Neural cell (in vitro differentiated cells): ENCODE results near the gene ZNF391. TPM values are rescaled to one million over a fixed set of nuclear protein-coding genes. Genes with fewer than 3 reads are reported as not detected.

Experiments
- H2AFZ ChIP-seq: fragments of 200-600, 300-800 bp; sonication (generic), shearing (Covaris generic); 2 replicates; pipeline ENCODE4 v1.6.0; 2014; ENCODE audit warnings: low read depth, mild to moderate bottlenecking, antibody characterized with exemption, low read length, moderate library complexity
- H3F3A ChIP-seq: fragments of 200-600 bp; shearing (Covaris generic); 2 replicates; pipeline ENCODE4 v1.6.1; 2016; ENCODE audit warnings: mild to moderate bottlenecking, moderate library complexity, mixed read lengths, antibody characterized with exemption, low read length; ENCODE audit not compliant: insufficient read depth, poor library complexity, severe bottlenecking
- H3K27ac ChIP-seq: fragments of 200-600, 300-800 bp; sonication (generic), shearing (Covaris generic); 2 replicates; pipeline ENCODE4 v1.5.1; 2014; ENCODE audit warnings: mild to moderate bottlenecking, low read length, moderate library complexity
- H3K27me3 ChIP-seq: fragments of 300-800, 200-600 bp; sonication (generic), shearing (Covaris generic); 2 replicates; pipeline ENCODE4 v1.6.0; 2014; ENCODE audit warnings: mild to moderate bottlenecking, low read depth, low read length, moderate library complexity; ENCODE audit not compliant: insufficient read depth
- H3K36me3 ChIP-seq: fragments of 300-800, 200-600 bp; sonication (generic), shearing (Covaris generic); 2 replicates; pipeline ENCODE4 v1.5.1; 2014; ENCODE audit warnings: mild to moderate bottlenecking, antibody characterized with exemption, low read length, moderate library complexity; ENCODE audit not compliant: insufficient read depth
- H3K4me2 ChIP-seq: fragments of 300-800, 200-600 bp; sonication (generic), shearing (Covaris generic); 2 replicates; pipeline ENCODE4 v1.6.0; 2014; ENCODE audit warnings: mild to moderate bottlenecking, low read length
- H3K4me3 ChIP-seq: fragments of 300-800, 200-600 bp; sonication (generic), shearing (Covaris generic); 2 replicates; pipeline ENCODE4 v1.5.1; 2014; ENCODE audit warnings: mild to moderate bottlenecking, low read length, moderate library complexity
- H3K79me2 ChIP-seq: fragments of 200-600 bp; shearing (Covaris generic); replicated peaks from 2 replicates; pipeline ENCODE4 v1.6.0; 2014; ENCODE audit warnings: mild to moderate bottlenecking, low read length, moderate library complexity; ENCODE audit not compliant: insufficient read depth
- H3K9ac ChIP-seq: fragments of 300-800, 200-600 bp; sonication (generic), shearing (Covaris generic); 2 replicates; pipeline ENCODE4 v1.6.1; 2016; ENCODE audit warnings: mild to moderate bottlenecking, low read length, mixed read lengths
- H3K9me2 ChIP-seq: fragments of 200-600 bp; shearing (Covaris generic); 2 replicates; pipeline ENCODE4 v1.6.1; 2016; ENCODE audit warnings: mild to moderate bottlenecking, low read length, mixed read lengths; ENCODE audit not compliant: insufficient read depth
- H3K9me3 ChIP-seq: fragments of 200-600, 300-800 bp; sonication (generic), shearing (Covaris generic); 2 replicates; pipeline ENCODE4 v1.6.1; 2016; ENCODE audit warnings: mild to moderate bottlenecking, mixed run types, low read length, moderate library complexity, mixed read lengths
- H4K20me1 ChIP-seq: fragments of 200-600 bp; shearing (Covaris generic); 2 replicates; pipeline ENCODE4 v1.6.1; 2016; ENCODE audit warnings: mild to moderate bottlenecking, mixed run types; ENCODE audit not compliant: insufficient read depth
- CTCF ChIP-seq: fragments of 450-650 bp; IDR thresholded peaks from 2 replicates; pipeline ENCODE4 v1.5.1; 2014; ENCODE audit warnings: antibody characterized with exemption, mild to moderate bottlenecking, moderate library complexity; ENCODE audit not compliant: poor library complexity, severe bottlenecking
- EP300 ChIP-seq: fragments of 450-650 bp; conservative IDR thresholded peaks from 2 replicates; pipeline ENCODE4 v1.6.1; 2014; ENCODE audit warnings: antibody characterized with exemption, mild to moderate bottlenecking, moderate library complexity; ENCODE audit not compliant: poor library complexity, severe bottlenecking
- EZH2 ChIP-seq: fragments of 200-600, 300-800 bp; shearing (Covaris generic), sonication (generic); IDR thresholded peaks from 2 replicates; pipeline ENCODE4 v1.6.1; 2014; ENCODE audit warnings: antibody characterized with exemption, low read length, borderline replicate concordance, mild to moderate bottlenecking; ENCODE audit not compliant: insufficient read depth, poor library complexity, severe bottlenecking
- MXI1 ChIP-seq: fragments of 450-650 bp; conservative IDR thresholded peaks from 2 replicates; pipeline ENCODE4 v1.6.1; 2014; ENCODE audit warnings: antibody characterized with exemption, mild to moderate bottlenecking; ENCODE audit not compliant: poor library complexity, severe bottlenecking
- POLR2AphosphoS5 ChIP-seq: IDR thresholded peaks from 2 replicates; pipeline ENCODE4 v1.6.1; 2012
- RAD21 ChIP-seq: fragments of 450-650 bp; conservative IDR thresholded peaks from 2 replicates; pipeline ENCODE4 v1.6.1; 2014; ENCODE audit warnings: antibody characterized with exemption, mild to moderate bottlenecking, moderate library complexity
- SMC3 ChIP-seq: fragments of 450-650 bp; conservative IDR thresholded peaks from 2 replicates; pipeline ENCODE4 v1.6.1; 2014; ENCODE audit warnings: antibody characterized with exemption, mild to moderate bottlenecking, moderate library complexity; ENCODE audit not compliant: poor library complexity
- TAF1 ChIP-seq: IDR thresholded peaks from 2 replicates; pipeline ENCODE4 v1.6.1; 2012; ENCODE audit warnings: low read depth
- polyA plus RNA-seq: library from polyadenylated mRNA; depleted of rRNA; stranded (reverse); fragments of >200 nt; gene quantifications from 2 replicates; pipeline ENCODE4 v1.2.3, GENCODE V29; 2014
- TF ChIP-seq, protein P1 (sequence below): IDR thresholded peaks from 2 replicates; pipeline ENCODE4 v1.6.1; 2012; ENCODE audit warnings: borderline replicate concordance

ZNF391 gene
- polyA plus RNA-seq, 1 donor from 2014 or later = 2.9 TPM

DNA sequence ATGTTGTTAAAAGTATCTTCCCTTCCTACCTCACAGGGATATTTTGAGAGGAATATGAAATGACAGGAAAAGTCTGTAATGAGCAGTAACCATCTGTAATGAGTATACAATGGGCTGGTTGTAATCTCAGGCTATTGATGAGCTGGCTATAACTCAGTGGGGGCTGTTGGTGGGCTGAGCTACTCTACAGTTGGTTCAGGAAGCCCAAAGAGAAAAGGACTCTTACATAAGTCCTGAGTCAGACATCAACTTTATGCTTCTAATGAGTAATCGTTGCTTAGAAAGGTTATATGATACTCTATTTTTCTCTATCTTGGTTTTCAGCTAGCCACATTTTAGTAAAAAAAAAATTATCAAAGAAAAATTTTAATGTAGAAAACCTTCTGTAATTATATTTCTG, 26.4 kb downstream of the ZNF391 start:
- H3K27me3 ChIP-seq = no peaks in the 10 kb centered on the region
- H3K4me2 ChIP-seq = no peak overlapping the region
- no peaks in the 10 kb centered on the region for H4K20me1 ChIP-seq

GRCh38 chr6:27415898-27416297, 27.3 kb downstream of the ZNF391 start:
- Histone ChIP-seq H3F3A (no peaks in the 10 kb centered on the region), H3K36me3 (no peaks in the 10 kb centered on the region), H3K4me3 (no peak overlapping the region), H3K79me2 (no peaks in the 10 kb centered on the region), H3K27ac (no peak overlapping the region), H3K9ac (no peak overlapping the region), H3K4me2 (no peak overlapping the region), H3K9me2 (no peaks in the 10 kb centered on the region), H3K27me3 (no peaks in the 10 kb centered on the region), H3K9me3 (no peaks in the 10 kb centered on the region), H4K20me1 (no peaks in the 10 kb centered on the region), H2AFZ (no peak overlapping the region)
- TF ChIP-seq POLR2AphosphoS5 (no peak), EZH2 (no peak), SMC3 (no peak), RAD21 (no peak), MXI1 (no peak), TAF1 (no peak), EP300 (no peak), CTCF (no peak)
- TF ChIP-seq, protein P1, sequence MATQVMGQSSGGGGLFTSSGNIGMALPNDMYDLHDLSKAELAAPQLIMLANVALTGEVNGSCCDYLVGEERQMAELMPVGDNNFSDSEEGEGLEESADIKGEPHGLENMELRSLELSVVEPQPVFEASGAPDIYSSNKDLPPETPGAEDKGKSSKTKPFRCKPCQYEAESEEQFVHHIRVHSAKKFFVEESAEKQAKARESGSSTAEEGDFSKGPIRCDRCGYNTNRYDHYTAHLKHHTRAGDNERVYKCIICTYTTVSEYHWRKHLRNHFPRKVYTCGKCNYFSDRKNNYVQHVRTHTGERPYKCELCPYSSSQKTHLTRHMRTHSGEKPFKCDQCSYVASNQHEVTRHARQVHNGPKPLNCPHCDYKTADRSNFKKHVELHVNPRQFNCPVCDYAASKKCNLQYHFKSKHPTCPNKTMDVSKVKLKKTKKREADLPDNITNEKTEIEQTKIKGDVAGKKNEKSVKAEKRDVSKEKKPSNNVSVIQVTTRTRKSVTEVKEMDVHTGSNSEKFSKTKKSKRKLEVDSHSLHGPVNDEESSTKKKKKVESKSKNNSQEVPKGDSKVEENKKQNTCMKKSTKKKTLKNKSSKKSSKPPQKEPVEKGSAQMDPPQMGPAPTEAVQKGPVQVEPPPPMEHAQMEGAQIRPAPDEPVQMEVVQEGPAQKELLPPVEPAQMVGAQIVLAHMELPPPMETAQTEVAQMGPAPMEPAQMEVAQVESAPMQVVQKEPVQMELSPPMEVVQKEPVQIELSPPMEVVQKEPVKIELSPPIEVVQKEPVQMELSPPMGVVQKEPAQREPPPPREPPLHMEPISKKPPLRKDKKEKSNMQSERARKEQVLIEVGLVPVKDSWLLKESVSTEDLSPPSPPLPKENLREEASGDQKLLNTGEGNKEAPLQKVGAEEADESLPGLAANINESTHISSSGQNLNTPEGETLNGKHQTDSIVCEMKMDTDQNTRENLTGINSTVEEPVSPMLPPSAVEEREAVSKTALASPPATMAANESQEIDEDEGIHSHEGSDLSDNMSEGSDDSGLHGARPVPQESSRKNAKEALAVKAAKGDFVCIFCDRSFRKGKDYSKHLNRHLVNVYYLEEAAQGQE = no peak

More for the DNA sequence above, 26.4 kb downstream of the ZNF391 start:
- Histone ChIP-seq H3K36me3 (no peaks in the 10 kb centered on the region), H3K79me2 (no peaks in the 10 kb centered on the region), H3F3A (no peaks in the 10 kb centered on the region), H2AFZ (no peak overlapping the region), H3K9me2 (no peaks in the 10 kb centered on the region), H3K9ac (no peak overlapping the region), H3K9me3 (no peaks in the 10 kb centered on the region), H3K27ac (no peak overlapping the region), H3K4me3 (no peak overlapping the region)
- TF ChIP-seq TAF1 (no peak), MXI1 (no peak), SMC3 (no peak), RAD21 (no peak), CTCF (no peak), EZH2 (no peak), POLR2AphosphoS5 (no peak), EP300 (no peak)
- TF ChIP-seq, protein P1 = no peak
